Epithelial cell of esophagus (primary cell): Measurements from ENCODE around the gene IRX5.

Source experiments
- DNase-seq: peaks from one replicate; pipeline ENCODE4 v3.0.0; 2010; ENCODE audit warnings: low read depth
- H3K4me3 ChIP-seq: 2 replicates; pipeline ENCODE4 v1.5.1; 2011; ENCODE audit warnings: mild to moderate bottlenecking, low read length, control low read depth
- CTCF ChIP-seq: IDR thresholded peaks from 2 replicates; pipeline ENCODE4 v1.5.1; 2011; ENCODE audit warnings: low read depth, mild to moderate bottlenecking, low read length, control low read depth, inconsistent platforms; ENCODE audit not compliant: insufficient read depth; ENCODE audit errors: missing control alignments

Gene IRX5

GRCh38 chr16:54930005-54930868 is at the start of gene IRX5:
TSS of gene IRX5 (plus strand) at chr16:54930865. CDS start at chr16:54931199, 334 bp downstream.
- peak; percentile 99 for DNase-seq
- no peak for TF ChIP-seq CTCF
- H3K4me3 ChIP-seq: peak within 1 kb of the TSS; percentile 91

- DNase-seq: no peak
- H3K4me3 ChIP-seq: no peak overlapping the region
- TF ChIP-seq CTCF: no peak
Measured at GRCh38 chr16:54882556-54882955, 48.1 kb upstream of the IRX5 start.

- no peak for TF ChIP-seq CTCF
- no peak for DNase-seq
- H3K4me3 ChIP-seq: no peak overlapping the region
Measured at GRCh38 chr16:54883358-54883757, 47.3 kb upstream of the IRX5 start.

DNA sequence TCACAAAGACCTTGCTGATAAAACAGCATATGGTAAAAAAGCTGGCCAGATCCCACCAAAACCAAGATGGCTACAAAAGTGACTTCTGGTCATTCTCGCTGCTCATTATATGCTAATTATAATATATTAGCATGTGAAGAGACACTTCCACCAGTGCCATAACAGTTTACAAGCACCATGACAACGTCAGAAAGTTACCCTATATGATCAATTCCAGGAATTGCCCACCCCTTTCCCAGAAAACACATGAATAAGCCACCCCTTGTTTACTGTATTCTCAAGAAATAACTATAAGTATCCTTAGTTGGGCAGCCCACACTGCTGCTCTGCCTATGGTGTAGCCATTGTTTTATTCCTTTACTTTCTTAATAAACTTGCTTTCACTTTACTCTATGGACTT is 44.6 kb upstream of the IRX5 start:
- no peak for TF ChIP-seq CTCF
- DNase-seq: no peak
- H3K4me3 ChIP-seq: no peak overlapping the region

DNA sequence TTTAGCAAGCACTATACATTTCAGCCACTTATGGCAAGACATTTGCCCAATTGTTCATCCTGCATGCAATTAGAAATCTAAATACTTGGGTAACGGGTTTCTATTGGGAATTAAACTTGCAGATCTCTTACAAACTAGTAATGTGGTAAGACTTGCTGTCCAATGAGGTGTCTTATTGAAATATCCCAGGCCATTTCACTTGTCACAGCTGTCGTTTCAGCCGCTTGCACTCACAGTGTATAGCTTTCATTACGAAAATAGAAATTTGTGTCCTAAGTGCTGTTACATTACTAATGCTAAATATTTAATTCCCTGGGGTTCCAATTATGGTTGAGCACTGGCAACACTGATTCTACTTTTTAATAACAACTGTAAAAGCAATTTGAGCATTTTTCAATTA is 40.3 kb upstream of the IRX5 start:
- H3K4me3 ChIP-seq: no peak overlapping the region
- TF ChIP-seq CTCF: no peak

GRCh38 chr16:54891346-54891745 is 39.3 kb upstream of the IRX5 start:
- DNase-seq: no peak
- TF ChIP-seq CTCF: no peak
- no peak overlapping the region for H3K4me3 ChIP-seq

More for the DNA sequence above, 40.3 kb upstream of the IRX5 start:
- no peak for DNase-seq

GRCh38 chr16:54892981-54893380 is 37.7 kb upstream of the IRX5 start:
- no peak for DNase-seq
- no peak overlapping the region for H3K4me3 ChIP-seq
- TF ChIP-seq CTCF: no peak
